Erythroblast (primary cell): ENCODE results near the gene FHIP1B.
"Not testable (repeated sequence)": the region's sequence is repeated elsewhere in the genome, so short reads cannot be mapped to it uniquely, and the experiment has no call there.

Experiments
- DNase-seq, 2 experiments: peaks; one replicate each; lab custom pipeline; 2025; lab: John Stamatoyannopoulos, UW
- GATA1 ChIP-seq: IDR thresholded peaks from 2 replicates; pipeline ENCODE4 v1.6.1; 2011; ENCODE audit warnings: low read depth, mild to moderate bottlenecking, control low read depth, low read length, moderate library complexity
- POLR2A ChIP-seq: IDR thresholded peaks from 2 replicates; pipeline ENCODE4 v1.6.1; 2011; ENCODE audit warnings: mild to moderate bottlenecking, low read length

FHIP1B gene

DNA sequence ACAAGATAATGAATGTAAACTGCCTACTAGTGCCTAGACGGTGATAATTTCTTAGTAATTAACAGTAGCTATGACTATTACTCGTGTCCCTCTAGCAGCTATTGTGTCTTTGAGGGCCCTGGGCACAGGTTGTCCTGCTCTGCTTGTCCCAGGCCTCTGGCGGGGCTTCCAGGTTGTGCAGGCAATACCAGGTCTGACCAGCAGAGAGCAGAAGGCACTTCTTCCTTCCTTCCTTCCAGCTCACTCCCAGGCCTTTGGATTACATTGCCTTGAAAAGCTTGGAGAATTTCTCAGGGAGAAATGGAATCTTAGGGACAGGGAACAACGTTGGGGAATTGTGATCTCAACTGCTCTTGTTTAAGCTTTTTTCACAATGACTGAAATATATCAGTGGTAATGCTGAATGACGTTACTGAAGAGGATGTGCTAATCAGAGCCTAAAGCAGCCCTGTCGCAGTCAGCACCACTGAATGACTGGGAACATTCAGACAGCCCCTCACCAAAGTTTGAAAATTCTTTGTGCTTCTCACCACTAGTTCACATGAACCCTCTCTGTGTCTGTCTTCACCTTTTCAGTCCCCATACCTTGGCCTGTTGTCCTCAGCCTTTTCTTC lies 16.8 kb upstream of the FHIP1B start:
- DNase-seq: peak; percentile 66 to 78
- TF ChIP-seq GATA1: no peak
- no peak for TF ChIP-seq POLR2A

DNA sequence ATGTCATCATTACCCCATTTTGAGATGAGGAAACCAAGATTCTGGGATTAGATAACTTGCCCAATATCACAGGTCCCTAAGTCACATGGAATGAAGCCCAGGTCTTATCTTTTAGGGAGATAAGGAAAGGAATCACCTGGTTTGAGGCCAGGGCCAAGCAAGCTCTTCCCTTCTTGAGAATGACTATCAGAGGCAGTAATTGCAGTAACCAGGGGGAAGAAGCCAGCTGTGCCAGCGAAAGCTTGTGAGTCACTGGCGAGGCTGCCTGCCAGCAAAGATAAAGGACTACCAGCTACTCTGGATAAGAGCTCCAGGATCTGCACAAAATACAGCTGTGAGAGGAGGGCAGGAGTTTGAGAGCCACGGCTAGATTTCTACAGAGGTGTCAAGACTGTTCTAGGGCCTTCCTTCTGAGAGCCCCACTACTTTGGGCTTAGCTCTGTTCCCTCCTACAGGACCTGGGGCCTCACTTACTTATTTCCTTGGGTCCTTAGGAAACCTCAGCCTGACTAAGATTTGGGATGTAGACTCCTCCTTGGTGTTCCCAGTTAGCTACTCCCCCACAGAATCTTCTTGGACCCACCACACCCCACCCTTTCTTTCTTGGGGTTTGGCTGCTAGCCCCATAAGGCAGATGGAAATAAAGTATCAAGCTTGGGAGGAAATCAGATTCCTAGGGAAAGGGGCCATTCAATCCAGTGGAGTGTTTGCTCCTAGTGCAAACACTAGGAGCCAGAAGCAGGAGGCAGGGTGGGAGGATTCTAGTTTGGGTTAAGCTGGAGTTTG lies 15.5 kb upstream of the FHIP1B start:
- DNase-seq: peak; percentile 92 to 95
- peak; percentile 60 for TF ChIP-seq GATA1
- TF ChIP-seq POLR2A: no peak

DNA sequence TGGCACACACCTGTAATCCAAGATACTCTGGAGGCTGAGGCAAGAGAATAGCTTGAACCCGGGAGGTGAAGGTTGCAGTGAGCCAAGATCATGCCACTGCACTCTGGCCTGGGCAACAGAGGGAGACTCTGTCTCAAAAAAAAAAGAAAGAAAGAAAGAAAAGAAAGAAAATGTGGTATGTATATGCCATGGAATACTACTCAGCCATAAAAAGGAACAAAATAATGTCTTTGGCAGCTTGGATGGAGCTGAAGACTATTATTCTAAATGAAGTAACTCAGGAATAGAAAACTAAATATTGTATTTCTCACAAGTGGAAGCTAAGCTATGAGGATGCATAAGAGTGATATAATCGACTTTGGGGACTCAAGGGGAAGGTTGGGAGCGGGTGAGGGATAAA lies 14.5 kb upstream of the FHIP1B start:
- not testable (repeated sequence) for DNase-seq

DNA sequence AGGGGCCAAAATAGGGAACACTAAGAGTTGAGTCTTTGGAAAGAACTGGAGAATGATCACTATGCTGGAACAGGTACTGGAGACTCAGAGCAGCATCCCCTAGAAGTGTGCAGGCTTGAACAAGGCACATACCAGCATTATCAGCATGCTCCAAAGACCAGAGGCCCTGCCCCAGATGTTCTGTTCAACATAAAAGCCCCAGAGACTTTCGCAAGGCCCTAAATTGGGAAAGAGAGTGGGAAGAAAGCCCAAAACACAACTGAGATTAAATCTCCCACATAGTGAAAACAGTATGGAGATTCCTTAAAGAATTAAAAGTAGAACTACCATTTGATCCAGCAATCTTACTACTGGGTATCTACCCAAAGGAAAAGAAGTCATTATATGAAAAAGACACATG lies 13.8 kb upstream of the FHIP1B start:
- no peak for TF ChIP-seq POLR2A
- no peak for TF ChIP-seq GATA1

DNA sequence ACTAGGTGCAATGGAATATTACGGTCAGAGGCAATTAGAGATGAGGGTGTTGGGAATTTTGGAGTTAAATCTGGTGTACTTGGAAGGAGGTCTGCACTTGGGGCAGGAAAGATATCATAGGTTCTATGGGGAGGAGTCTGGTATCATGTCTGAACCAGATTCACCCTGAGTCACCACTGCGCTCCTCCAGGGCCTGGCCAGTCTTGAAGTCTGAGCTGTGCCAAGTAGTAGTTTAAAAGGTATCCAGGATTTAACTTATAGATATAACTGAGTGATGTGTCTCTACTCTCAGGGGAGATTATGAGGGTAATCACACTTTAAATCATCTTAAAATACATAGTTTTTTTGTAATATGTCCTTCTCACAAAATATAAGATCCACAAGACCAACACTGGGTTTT lies 11.1 kb upstream of the FHIP1B start:
- no peak for TF ChIP-seq POLR2A
- no peak for TF ChIP-seq GATA1

More for the DNA sequence above, 13.8 kb upstream of the FHIP1B start:
- DNase-seq: peak in 1 of 2 experiments; percentile 27

DNA sequence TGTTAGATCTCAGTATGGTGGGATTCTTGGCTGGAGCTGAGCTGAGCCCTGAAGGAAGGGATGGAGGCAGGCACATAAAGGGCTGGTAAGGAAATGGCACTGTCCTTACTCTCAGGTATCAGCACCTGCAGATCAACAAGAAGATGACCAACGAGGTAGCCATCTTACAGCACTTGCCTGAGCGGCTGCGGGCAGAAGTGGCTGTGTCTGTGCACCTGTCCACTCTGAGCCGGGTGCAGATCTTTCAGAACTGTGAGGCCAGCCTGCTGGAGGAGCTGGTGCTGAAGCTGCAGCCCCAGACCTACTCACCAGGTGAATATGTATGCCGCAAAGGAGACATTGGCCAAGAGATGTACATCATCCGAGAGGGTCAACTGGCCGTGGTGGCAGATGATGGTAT lies 6.9 kb upstream of the FHIP1B start:
- TF ChIP-seq GATA1: no peak
- no peak for TF ChIP-seq POLR2A
- no peak for DNase-seq

More for the DNA sequence above, 11.1 kb upstream of the FHIP1B start:
- DNase-seq: peak in 1 of 2 experiments; percentile 47

DNA sequence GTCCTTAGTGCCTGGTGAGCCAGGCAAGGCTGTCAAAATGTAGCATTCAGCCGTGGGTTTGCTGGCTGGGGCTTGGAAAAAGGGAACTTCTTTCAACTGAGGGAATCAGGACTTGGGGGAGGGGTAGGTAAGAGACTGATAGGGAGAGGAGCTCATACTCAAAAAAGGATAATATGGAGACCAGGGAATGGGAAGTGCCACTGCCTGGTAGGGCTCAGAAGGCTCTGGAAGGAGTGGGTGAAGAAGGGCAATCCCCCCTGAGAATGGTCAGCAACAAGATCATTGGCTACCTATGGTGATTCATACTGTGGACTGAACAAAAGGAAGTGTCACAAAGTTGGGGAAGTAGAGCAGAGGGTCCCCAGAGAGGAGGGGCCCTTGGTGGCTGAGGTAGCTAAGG lies 6.3 kb upstream of the FHIP1B start:
- DNase-seq: no peak

DNA sequence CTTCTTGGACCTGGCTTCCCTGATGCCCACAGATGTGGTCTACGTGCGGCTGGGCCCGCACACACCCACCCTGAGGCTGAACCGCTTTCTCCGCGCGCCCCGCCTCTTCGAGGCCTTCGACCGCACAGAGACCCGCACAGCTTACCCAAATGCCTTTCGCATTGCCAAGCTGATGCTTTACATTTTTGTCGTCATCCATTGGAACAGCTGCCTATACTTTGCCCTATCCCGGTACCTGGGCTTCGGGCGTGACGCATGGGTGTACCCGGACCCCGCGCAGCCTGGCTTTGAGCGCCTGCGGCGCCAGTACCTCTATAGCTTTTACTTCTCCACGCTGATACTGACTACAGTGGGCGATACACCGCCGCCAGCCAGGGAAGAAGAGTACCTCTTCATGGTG lies 5.7 kb upstream of the FHIP1B start:
- DNase-seq: no peak
- TF ChIP-seq POLR2A (no peak), GATA1 (no peak)

More for the DNA sequence above, 6.3 kb upstream of the FHIP1B start:
- no peak for TF ChIP-seq POLR2A
- TF ChIP-seq GATA1: no peak

DNA sequence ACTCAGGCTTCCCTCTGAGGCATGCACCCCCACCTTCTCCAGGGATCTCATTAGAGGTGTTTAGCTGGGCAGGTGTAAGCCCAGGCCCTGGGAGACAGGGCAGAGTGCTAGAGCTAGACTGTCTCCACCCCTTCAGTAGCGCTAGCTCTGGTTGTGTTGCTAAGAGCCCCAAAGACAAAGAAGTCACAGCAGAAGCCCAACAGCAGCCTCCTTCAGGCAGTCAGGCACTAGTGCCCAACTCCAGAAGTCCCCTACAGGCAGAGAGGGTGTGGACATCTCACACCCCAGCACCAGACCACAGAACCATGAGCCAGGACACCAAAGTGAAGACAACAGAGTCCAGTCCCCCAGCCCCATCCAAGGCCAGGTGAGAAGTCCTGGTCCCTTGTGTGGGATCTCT lies 4.5 kb upstream of the FHIP1B start, which contains the start of gene CNGA4:
Gene CNGA4, plus strand, starts transcription at position 188 of the 400 bp plus-strand sequence. Its CDS starts 118 bp downstream, at position 306.
- no peak for TF ChIP-seq GATA1
- no peak for TF ChIP-seq POLR2A
- peak in 1 of 2 experiments; percentile 29 for DNase-seq

DNA sequence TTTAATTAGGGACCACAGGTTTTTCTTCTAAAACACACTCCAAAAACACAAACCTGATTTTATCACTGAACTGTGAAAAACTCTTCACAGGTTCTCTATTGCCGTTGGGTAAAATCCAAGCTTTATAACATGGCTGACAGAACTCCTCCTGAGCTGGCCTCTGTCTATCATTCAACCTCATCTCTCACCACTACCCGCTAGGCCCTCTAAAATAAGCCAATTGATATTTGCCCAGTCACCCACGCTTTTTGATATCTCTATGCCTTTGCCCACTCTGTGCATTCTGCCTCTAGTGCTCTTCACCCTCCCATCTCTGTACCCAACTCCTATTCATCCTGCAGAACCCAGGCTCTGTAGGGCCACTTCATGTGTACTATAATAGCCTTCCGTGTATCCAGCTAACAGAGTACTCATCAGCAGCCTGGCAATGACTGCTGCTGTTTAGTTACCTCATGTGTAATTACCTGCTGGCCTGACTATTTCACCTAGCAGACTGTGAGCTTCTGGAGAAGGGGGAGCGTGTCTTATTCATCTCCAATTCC lies 3.4 kb upstream of the FHIP1B start:
- TF ChIP-seq POLR2A: no peak
- no peak for TF ChIP-seq GATA1
- no peak for DNase-seq

DNA sequence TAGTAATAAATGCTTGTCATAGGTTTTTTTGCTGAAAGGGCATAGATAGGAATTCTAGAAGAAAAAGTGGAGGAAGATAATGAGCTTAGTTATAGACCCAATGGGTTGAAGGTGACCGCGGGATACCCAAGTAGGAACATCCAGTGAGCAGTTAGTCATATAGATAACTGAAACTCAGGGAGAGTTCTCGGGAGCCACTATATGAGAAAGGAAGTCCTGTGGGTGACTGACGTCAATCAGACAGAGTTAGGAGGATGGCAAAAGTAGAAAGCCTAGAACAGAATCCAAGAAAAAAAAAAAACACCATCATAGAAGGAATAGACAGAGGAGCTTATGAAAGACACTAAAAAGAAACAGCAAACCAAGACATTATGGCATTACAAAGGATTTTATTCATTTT lies 2.8 kb upstream of the FHIP1B start:
- no peak for TF ChIP-seq POLR2A
- TF ChIP-seq GATA1: no peak
- no peak for DNase-seq

DNA sequence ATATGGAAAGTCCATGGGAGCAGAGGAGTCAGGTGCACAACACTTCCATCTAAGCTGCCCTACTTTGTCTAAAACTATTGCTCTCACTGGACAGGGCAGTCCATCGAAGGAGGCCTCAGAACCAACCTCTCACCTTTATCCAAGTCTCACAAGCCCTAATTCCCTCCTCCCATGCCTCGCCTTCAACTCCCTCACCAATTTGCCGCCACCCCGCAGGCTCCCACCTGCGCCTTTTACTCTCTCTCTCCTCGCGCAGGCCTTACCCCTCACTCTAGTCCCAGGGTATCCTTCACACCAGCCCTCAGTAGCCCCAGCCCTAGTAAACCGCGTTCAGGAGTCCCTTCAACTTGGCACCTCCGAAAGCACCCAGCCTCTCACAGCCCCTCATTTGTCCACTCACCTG lies 451 bp downstream of the FHIP1B start:
- DNase-seq: peak in 1 of 2 experiments; percentile 62
- no peak for TF ChIP-seq POLR2A
- TF ChIP-seq GATA1: no peak

DNA sequence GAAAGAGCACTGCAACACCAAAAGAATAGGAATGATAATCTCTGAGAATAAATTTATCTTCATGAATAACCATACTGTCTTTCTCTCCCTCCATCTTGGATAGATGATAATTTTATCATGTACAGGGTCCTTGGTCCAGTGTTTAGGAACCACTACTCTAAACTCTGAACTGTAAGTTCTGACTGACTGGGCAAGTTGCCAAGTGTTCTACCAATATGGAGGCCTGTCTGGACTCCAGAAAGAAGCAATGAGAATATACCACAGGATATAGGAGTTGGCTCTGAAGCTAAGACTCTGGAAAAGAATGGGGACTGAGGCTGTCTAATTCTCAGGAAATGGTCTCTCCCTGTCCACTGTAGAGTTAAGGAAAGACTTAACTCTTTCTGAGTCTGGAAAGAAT lies 1.5 kb downstream of the FHIP1B start:
- TF ChIP-seq GATA1 (no peak), POLR2A (no peak)
- peak; percentile 43 to 52 for DNase-seq

DNA sequence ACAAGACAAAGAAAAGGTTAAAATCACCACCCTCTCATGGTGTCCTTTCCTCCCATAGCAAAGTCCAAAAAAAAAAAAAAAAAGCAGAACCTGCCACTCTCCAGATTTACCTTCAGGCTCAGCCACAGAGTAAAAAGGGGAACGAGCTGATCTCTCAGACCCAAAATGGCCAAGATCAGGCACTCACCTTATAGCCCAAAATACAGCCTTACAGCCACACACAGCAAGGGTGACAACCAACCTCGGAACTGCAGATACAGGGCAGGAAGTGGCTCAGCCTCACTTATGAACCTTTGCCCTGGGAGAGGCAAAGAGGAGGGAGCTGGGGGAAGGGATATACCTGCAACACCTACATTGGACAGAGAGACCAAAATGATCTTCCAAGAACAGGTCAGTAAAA lies 4.5 kb downstream of the FHIP1B start:
- TF ChIP-seq POLR2A (no peak), GATA1 (no peak)

DNA sequence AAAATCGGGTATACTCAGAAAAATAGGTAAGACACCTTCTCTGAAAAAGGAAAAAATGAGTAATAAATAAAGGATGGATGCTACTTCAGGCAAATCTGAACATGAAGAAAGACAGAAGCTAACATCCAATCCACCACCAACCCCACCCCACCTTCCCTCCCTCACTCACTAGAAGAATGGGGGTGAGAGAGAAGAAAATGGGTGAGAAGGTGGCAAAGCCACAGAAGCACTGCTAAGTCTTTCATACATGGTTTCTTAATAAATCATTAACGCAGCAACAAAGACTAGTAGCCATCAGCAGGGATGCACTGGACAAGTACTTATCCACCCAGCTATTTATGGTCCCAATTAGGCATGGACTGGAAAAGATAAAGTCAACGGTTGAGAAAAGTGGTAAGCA lies 5.9 kb downstream of the FHIP1B start:
- TF ChIP-seq GATA1: no peak
- no peak for TF ChIP-seq POLR2A

More for the DNA sequence above, 4.5 kb downstream of the FHIP1B start:
- no peak for DNase-seq

DNA sequence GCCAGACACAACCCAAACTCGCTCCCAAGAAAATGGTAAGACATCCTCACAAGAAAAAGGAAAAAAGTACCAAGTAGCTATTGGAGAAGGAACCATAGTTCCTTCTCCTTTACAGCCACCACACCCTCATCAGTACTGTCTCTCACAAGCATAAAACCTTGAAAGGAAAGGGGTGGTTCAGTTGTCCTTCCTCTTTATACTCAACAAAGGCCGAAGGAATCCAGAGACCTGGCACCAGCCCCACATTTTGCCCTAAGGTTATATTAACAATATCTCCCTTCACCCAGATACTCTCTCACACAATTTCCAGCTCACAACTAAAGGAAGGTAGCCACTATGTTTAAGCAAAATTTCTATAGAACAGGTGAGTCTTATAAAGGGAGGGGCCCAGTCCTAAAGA lies 8.5 kb downstream of the FHIP1B start:
- TF ChIP-seq POLR2A (no peak), GATA1 (no peak)
- peak in 1 of 2 experiments; percentile 28 for DNase-seq

More for the DNA sequence above, 5.9 kb downstream of the FHIP1B start:
- DNase-seq: no peak
